SK-N-SH treated with all-trans-retinoic acid at 6 μM for 48 hours (cell line): Measurements from ENCODE around the gene TMEM170A.

Source experiments
- ATAC-seq: fragments of 200-7000 bp; cut with Tn5 transposase; 3 replicates; pipeline ENCODE4 v1.9.1; 2020; ENCODE audit warnings: mild to moderate bottlenecking, moderate library complexity
- CREB5 ChIP-seq: fragments of 250-450 bp; sonication (Bioruptor Pico); IDR thresholded peaks from 2 replicates; pipeline ENCODE4 v1.5.1; 2020; ENCODE audit warnings: low read depth, mild to moderate bottlenecking, moderate library complexity
- CSDC2 ChIP-seq: fragments of 250-450 bp; sonication (Bioruptor Pico); IDR thresholded peaks from 2 replicates; pipeline ENCODE4 v1.5.0; 2020; ENCODE audit warnings: mild to moderate bottlenecking, moderate library complexity
- CSRNP3 ChIP-seq: fragments of 250-450 bp; sonication (Bioruptor Pico); IDR thresholded peaks from 2 replicates; pipeline ENCODE4 v1.5.1; 2021; ENCODE audit warnings: mild to moderate bottlenecking, moderate library complexity
- ESRRG ChIP-seq: fragments of 250-450 bp; sonication (Bioruptor Pico); IDR thresholded peaks from 2 replicates; pipeline ENCODE4 v1.6.1; 2021; ENCODE audit warnings: mild to moderate bottlenecking
- GLIS3 ChIP-seq: fragments of 250-450 bp; sonication (Bioruptor Pico); IDR thresholded peaks from 2 replicates; pipeline ENCODE4 v1.5.0; 2020; ENCODE audit warnings: mild to moderate bottlenecking, moderate library complexity
- ISL1 ChIP-seq: fragments of 250-450 bp; sonication (Bioruptor Pico); IDR thresholded peaks from 2 replicates; pipeline ENCODE4 v2.1.2; 2022; ENCODE audit warnings: mild to moderate bottlenecking, moderate library complexity
- OSR1 ChIP-seq: fragments of 250-450 bp; sonication (Bioruptor Pico); IDR thresholded peaks from 2 replicates; pipeline ENCODE4 v1.8.0; 2022; ENCODE audit warnings: moderate library complexity, mild to moderate bottlenecking, inconsistent platforms
- PATZ1 ChIP-seq: fragments of 250-450 bp; sonication (Bioruptor Pico); IDR thresholded peaks from 2 replicates; pipeline ENCODE4 v1.8.0; 2020; ENCODE audit warnings: mild to moderate bottlenecking, moderate library complexity, borderline replicate concordance
- POU6F1 ChIP-seq: fragments of 250-450 bp; sonication (Bioruptor Pico); IDR thresholded peaks from 2 replicates; pipeline ENCODE4 v1.8.0; 2021; ENCODE audit warnings: low read depth, mild to moderate bottlenecking, moderate library complexity, borderline replicate concordance
- PPARA ChIP-seq: fragments of 250-450 bp; sonication (Bioruptor Pico); IDR thresholded peaks from 2 replicates; pipeline ENCODE4 v1.5.0; 2020; ENCODE audit warnings: mild to moderate bottlenecking, borderline replicate concordance
- RARB ChIP-seq: fragments of 250-450 bp; sonication (Bioruptor Pico); IDR thresholded peaks from 2 replicates; pipeline ENCODE4 v1.8.0; 2021; ENCODE audit warnings: mild to moderate bottlenecking, moderate library complexity
- SNAI2 ChIP-seq: fragments of 250-450 bp; sonication (Bioruptor Pico); IDR thresholded peaks from 2 replicates; pipeline ENCODE4 v1.5.0; 2020; ENCODE audit warnings: mild to moderate bottlenecking, moderate library complexity
- TOX ChIP-seq: fragments of 250-450 bp; sonication (Bioruptor Pico); IDR thresholded peaks from 2 replicates; pipeline ENCODE4 v1.8.0; 2021; ENCODE audit warnings: mild to moderate bottlenecking, moderate library complexity, borderline replicate concordance
- TSHZ2 ChIP-seq: fragments of 250-450 bp; sonication (Bioruptor Pico); IDR thresholded peaks from 2 replicates; pipeline ENCODE4 v1.5.0; 2020; ENCODE audit warnings: mild to moderate bottlenecking, moderate library complexity
- ZC3H10 ChIP-seq: fragments of 250-450 bp; sonication (Bioruptor Pico); IDR thresholded peaks from 2 replicates; pipeline ENCODE4 v1.5.1; 2021; ENCODE audit warnings: mild to moderate bottlenecking, moderate library complexity
- ZFP3 ChIP-seq: fragments of 250-450 bp; sonication (Bioruptor Pico); IDR thresholded peaks from 2 replicates; pipeline ENCODE4 v1.5.0; 2020; ENCODE audit warnings: mild to moderate bottlenecking, moderate library complexity
- ZNF70 ChIP-seq: fragments of 450-650 bp; formaldehyde crosslinking; IDR thresholded peaks from 2 replicates; pipeline ENCODE4 v1.5.0; 2020; ENCODE audit warnings: mild to moderate bottlenecking, moderate library complexity

The TMEM170A gene

GRCh38 chr16:75477680-75478473 lies 13.4 kb upstream of the TMEM170A start:
- ATAC-seq = no peak
- TF ChIP-seq ZC3H10 (no peak), PATZ1 (CRISPR knock-in tag) (no peak), TOX (no peak), CREB5 (CRISPR knock-in tag) (no peak), ZFP3 (no peak)

GRCh38 chr16:75476817-75477216 lies 12.3 kb upstream of the TMEM170A start:
- TF ChIP-seq GLIS3 = no peak
- TF ChIP-seq RARB (CRISPR knock-in tag) = no peak
- no peak for TF ChIP-seq POU6F1 (CRISPR knock-in tag)
- no peak for TF ChIP-seq PPARA
- no peak for TF ChIP-seq ISL1
- TF ChIP-seq ZNF70 (CRISPR knock-in tag) = no peak
- no peak for TF ChIP-seq TSHZ2 (CRISPR knock-in tag)
- TF ChIP-seq CSRNP3 (CRISPR knock-in tag) = no peak
- no peak for TF ChIP-seq TOX
- TF ChIP-seq CSDC2 = no peak
- TF ChIP-seq CREB5 (CRISPR knock-in tag) = no peak
- TF ChIP-seq PATZ1 (CRISPR knock-in tag) = no peak
- TF ChIP-seq SNAI2 (CRISPR knock-in tag) = no peak
- no peak for TF ChIP-seq ESRRG (CRISPR knock-in tag)
- TF ChIP-seq OSR1 (CRISPR knock-in tag) = no peak
- TF ChIP-seq, all 23 proteins: peak for 0
- ATAC-seq = no peak
